Stomach (tissue), 4 donors: ENCODE measurements around the gene DDIAS.

Experiments
- EP300 ChIP-seq: sonication (generic); formaldehyde crosslinking; IDR thresholded peaks from one replicate; pipeline ENCODE4 v1.6.1; 2017; ENCODE audit warnings: antibody characterized with exemption
- TF ChIP-seq, protein P1 (sequence below), 7 experiments: fragments of 450-650 bp in 4 of 7; fragments of 200-600 bp in 3 of 7; sonication (generic) in 3 of 7; IDR thresholded peaks; one replicate each; pipeline ENCODE4 v1.5.1; 2016 to 2019; ENCODE audit warnings: antibody characterized with exemption in 7 of 7, control low read depth in 2 of 7, mild to moderate bottlenecking in 1 of 7

DNA sequence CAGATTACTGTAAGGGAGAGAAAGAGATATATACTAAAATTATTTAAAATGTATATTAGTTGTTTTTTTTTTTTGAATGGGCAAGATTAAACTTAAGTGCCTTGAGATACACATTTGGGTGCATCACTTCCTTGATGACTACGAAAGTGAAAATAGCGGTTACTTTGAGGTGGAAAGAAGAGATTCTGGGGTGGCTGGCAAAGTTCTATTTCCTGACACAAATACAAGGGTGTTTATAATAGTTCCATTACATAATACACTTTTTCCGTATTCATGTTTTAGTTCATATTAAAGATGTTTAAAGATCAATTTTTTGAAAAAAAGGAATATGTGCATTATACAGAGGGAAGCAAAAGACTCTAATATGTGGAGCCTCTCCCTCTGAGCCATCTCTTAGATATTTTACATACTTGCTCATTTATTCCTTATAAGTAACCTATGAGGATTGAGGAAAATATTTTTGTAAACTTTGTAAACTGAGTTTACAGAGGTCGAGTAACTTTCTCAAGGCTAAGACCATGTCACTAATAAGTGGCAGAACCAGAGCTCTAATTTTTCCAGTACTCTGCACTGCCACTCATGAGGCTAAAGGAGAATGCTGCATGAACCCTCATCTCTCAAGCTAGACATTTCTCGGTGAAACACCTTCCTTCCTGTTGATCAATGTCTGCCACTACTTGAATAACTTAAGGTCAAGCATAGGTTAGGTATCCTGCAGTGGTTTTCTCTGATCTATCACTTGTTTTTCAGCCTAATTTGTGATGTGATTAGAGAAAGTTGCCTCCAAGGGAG lies 58.6 kb downstream of the DDIAS start:
- no peak for TF ChIP-seq EP300
- TF ChIP-seq, protein P1, sequence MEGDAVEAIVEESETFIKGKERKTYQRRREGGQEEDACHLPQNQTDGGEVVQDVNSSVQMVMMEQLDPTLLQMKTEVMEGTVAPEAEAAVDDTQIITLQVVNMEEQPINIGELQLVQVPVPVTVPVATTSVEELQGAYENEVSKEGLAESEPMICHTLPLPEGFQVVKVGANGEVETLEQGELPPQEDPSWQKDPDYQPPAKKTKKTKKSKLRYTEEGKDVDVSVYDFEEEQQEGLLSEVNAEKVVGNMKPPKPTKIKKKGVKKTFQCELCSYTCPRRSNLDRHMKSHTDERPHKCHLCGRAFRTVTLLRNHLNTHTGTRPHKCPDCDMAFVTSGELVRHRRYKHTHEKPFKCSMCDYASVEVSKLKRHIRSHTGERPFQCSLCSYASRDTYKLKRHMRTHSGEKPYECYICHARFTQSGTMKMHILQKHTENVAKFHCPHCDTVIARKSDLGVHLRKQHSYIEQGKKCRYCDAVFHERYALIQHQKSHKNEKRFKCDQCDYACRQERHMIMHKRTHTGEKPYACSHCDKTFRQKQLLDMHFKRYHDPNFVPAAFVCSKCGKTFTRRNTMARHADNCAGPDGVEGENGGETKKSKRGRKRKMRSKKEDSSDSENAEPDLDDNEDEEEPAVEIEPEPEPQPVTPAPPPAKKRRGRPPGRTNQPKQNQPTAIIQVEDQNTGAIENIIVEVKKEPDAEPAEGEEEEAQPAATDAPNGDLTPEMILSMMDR (IDR thresholded peaks at IDR 0.05) = no peak
